Measurements from ENCODE around the gene ERBB4. TPM values are rescaled to one million over a fixed set of nuclear protein-coding genes. Genes with fewer than 3 reads are reported as not detected.

The ERBB4 gene
- total and polyA plus RNA-seq, 9 donors, result 5.0 to 12.7 (median 7.7) TPM

DNA sequence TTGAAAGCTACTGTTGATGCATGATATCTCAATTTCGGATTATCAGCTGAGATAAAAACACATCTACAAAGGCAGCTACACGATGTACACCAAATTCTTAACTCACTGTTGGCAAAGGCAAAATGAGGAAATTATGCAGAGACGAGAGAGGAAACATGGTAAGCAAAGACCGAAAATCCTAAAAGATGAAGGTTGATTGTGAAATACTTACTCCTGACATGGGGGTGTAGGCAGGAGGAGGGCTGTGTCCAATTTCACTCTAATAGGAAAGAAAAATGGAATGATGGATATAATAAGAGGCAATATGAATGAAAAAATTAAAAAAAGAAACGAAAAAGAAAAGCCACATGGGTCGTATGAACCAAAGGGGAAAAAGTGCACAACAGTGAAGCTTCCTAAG lies 1150.9 kb downstream of the ERBB4 start:
- H3K27ac ChIP-seq (ENCODE audit: low read length), result no peak overlapping the region
- no peak overlapping the region for H3K4me3 ChIP-seq (ENCODE audit: low read length)
- no peaks in the 10 kb centered on the region for H3K36me3 ChIP-seq (ENCODE audit: control insufficient read depth, insufficient read depth, low read length)
- no peaks in the 10 kb centered on the region for H3K9me3 ChIP-seq (replicated peaks; ENCODE audit: control insufficient read depth, low read depth, low read length)
- no peaks in the 10 kb centered on the region for H3K27me3 ChIP-seq (ENCODE audit: control insufficient read depth, insufficient read depth, low read length)
- 92% methylated on average over 2 of the region's 6 CpGs for WGBS (ENCODE audit: insufficient coverage)
- H3K4me1 ChIP-seq (ENCODE audit: control insufficient read depth, insufficient read depth, low read length), result no peaks in the 10 kb centered on the region
- no peak for DNase-seq

- WGBS (ENCODE audit: insufficient coverage), result no CpG with 5 or more reads among the region's 2 CpGs
- no peaks in the 10 kb centered on the region for H3K9me3 ChIP-seq (replicated peaks; ENCODE audit: control insufficient read depth, low read depth, low read length)
- DNase-seq, result no peak
- H3K4me1 ChIP-seq (ENCODE audit: control insufficient read depth, insufficient read depth, low read length), result no peaks in the 10 kb centered on the region
- H3K27me3 ChIP-seq (ENCODE audit: control insufficient read depth, insufficient read depth, low read length), result no peaks in the 10 kb centered on the region
- H3K36me3 ChIP-seq (ENCODE audit: control insufficient read depth, insufficient read depth, low read length), result no peaks in the 10 kb centered on the region
- no peak overlapping the region for H3K4me3 ChIP-seq (ENCODE audit: low read length)
- no peak overlapping the region for H3K27ac ChIP-seq (ENCODE audit: low read length)
These were observed 1158.6 kb downstream of the ERBB4 start for GRCh38 chr2:211380041-211380440.

DNA sequence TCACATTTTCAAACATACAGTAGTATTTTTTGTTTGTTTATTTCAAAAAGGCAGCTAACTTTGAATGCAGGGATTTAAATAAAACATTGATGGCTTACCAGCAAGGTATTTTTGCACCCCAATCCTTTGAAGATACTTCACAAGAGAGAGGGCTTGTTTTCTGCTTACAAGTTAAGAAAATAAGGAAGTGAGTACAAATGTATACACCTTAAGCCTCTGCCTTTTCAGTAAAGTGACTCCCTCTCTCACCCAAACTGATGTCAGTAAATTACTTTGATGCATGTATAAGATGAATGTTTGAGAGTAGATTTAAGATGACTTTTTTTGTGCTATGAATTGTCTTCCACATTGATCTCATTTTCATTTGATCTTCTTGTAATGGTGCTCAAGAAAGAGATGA lies 1162.2 kb downstream of the ERBB4 start:
- H3K4me1 ChIP-seq (ENCODE audit: control insufficient read depth, insufficient read depth, low read length), result no peaks in the 10 kb centered on the region
- no peak overlapping the region for H3K27ac ChIP-seq (ENCODE audit: low read length)
- H3K27me3 ChIP-seq (ENCODE audit: control insufficient read depth, insufficient read depth, low read length), result no peaks in the 10 kb centered on the region
- H3K4me3 ChIP-seq (ENCODE audit: low read length), result no peak overlapping the region
- H3K9me3 ChIP-seq (replicated peaks; ENCODE audit: control insufficient read depth, low read depth, low read length), result no peaks in the 10 kb centered on the region
- no peaks in the 10 kb centered on the region for H3K36me3 ChIP-seq (ENCODE audit: control insufficient read depth, insufficient read depth, low read length)
- no peak for DNase-seq

DNA sequence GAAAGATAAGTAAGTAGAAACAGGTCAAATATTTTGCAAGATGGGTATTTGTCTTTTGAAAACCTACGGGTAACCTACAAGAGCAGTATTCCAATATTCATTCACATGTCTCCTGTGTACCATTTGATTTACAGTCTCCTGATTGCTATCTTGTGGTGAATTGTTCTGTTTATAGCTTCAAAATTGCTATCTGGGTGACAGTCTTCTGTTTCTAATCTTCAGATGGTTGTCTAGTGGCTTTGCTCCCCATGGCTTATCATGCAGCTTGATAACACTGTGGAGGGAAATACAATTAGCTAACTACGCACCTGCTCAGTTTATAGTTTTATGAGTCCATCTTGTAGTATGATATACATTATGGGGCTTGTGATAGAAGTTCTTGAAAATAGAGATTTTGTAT lies 1165.4 kb downstream of the ERBB4 start:
- no peak overlapping the region for H3K27ac ChIP-seq (ENCODE audit: low read length)
- no peaks in the 10 kb centered on the region for H3K9me3 ChIP-seq (replicated peaks; ENCODE audit: control insufficient read depth, low read depth, low read length)
- DNase-seq, result no peak
- no CpG with 5 or more reads among the region's 2 CpGs for WGBS (ENCODE audit: insufficient coverage)
- no peaks in the 10 kb centered on the region for H3K36me3 ChIP-seq (ENCODE audit: control insufficient read depth, insufficient read depth, low read length)
- H3K4me3 ChIP-seq (ENCODE audit: low read length), result no peak overlapping the region
- no peaks in the 10 kb centered on the region for H3K4me1 ChIP-seq (ENCODE audit: control insufficient read depth, insufficient read depth, low read length)
- no peaks in the 10 kb centered on the region for H3K27me3 ChIP-seq (ENCODE audit: control insufficient read depth, insufficient read depth, low read length)

- no peaks in the 10 kb centered on the region for H3K9me3 ChIP-seq (replicated peaks; ENCODE audit: control insufficient read depth, low read depth, low read length)
- H3K27me3 ChIP-seq (ENCODE audit: control insufficient read depth, insufficient read depth, low read length), result no peaks in the 10 kb centered on the region
- 100% methylated on average over 1 of the region's 2 CpGs for WGBS (ENCODE audit: insufficient coverage)
- H3K4me3 ChIP-seq (ENCODE audit: low read length), result no peak overlapping the region
- no peaks in the 10 kb centered on the region for H3K4me1 ChIP-seq (ENCODE audit: control insufficient read depth, insufficient read depth, low read length)
- H3K27ac ChIP-seq (ENCODE audit: low read length), result no peak overlapping the region
- H3K36me3 ChIP-seq (ENCODE audit: control insufficient read depth, insufficient read depth, low read length), result no peaks in the 10 kb centered on the region
- DNase-seq, result no peak
These were observed 1167.1 kb downstream of the ERBB4 start for GRCh38 chr2:211371465-211371864.

- no peak for DNase-seq
- Histone ChIP-seq H3K4me1 (ENCODE audit: control insufficient read depth, insufficient read depth, low read length) (no peaks in the 10 kb centered on the region), H3K4me3 (ENCODE audit: low read length) (no peak overlapping the region), H3K36me3 (ENCODE audit: control insufficient read depth, insufficient read depth, low read length) (no peaks in the 10 kb centered on the region), H3K27me3 (ENCODE audit: control insufficient read depth, insufficient read depth, low read length) (no peaks in the 10 kb centered on the region), H3K9me3 (replicated peaks; ENCODE audit: control insufficient read depth, low read depth, low read length) (no peaks in the 10 kb centered on the region), H3K27ac (ENCODE audit: low read length) (no peak overlapping the region)
- no CpG with 5 or more reads among the region's 1 CpG for WGBS (ENCODE audit: insufficient coverage)
These were observed 1170.1 kb downstream of the ERBB4 start for GRCh38 chr2:211368467-211368866.

DNA sequence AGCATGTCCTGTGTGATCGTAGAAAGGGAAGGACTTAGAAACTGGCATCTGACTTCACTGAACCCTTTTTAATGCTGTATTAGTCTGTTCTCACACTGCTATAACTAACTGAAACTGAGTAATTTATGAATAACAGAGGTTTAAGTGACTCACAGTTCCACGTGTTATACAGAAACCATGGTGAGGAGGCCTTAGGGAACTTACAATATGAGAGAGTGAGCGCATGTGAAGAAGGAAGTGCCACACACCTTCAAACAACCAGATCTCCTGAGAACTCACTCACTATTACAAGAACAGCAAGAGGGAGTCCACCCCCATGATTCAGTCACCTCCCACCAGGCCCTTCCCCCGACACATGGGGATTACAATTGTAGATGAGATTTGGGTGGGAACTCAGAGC lies 1170.9 kb downstream of the ERBB4 start:
- WGBS (ENCODE audit: insufficient coverage), result no CpG with 5 or more reads among the region's 4 CpGs
- no peaks in the 10 kb centered on the region for H3K4me1 ChIP-seq (ENCODE audit: control insufficient read depth, insufficient read depth, low read length)
- no peaks in the 10 kb centered on the region for H3K9me3 ChIP-seq (replicated peaks; ENCODE audit: control insufficient read depth, low read depth, low read length)
- no peak overlapping the region for H3K4me3 ChIP-seq (ENCODE audit: low read length)
- H3K27ac ChIP-seq (ENCODE audit: low read length), result no peak overlapping the region
- no peaks in the 10 kb centered on the region for H3K27me3 ChIP-seq (ENCODE audit: control insufficient read depth, insufficient read depth, low read length)
- no peak for DNase-seq
- no peaks in the 10 kb centered on the region for H3K36me3 ChIP-seq (ENCODE audit: control insufficient read depth, insufficient read depth, low read length)

DNA sequence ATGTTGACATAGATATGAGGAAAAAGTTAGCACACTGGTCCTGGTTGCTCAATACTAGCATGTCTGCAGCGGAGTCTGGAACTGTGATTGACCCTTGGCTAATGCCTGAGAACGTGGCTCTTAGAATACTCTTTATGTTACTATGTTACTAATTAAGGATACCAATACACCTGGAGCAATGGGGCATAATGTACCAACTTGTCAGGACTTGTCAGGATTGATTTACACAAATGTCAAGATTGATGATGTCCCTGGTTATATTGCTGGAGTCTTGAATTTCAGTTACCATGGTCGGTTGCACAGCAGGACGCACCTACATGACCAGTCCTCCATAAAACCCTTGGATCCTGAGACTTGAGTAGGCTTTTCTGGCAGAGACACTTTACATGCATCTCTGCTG lies 1171.3 kb downstream of the ERBB4 start:
- Histone ChIP-seq H3K27me3 (ENCODE audit: control insufficient read depth, insufficient read depth, low read length) (no peaks in the 10 kb centered on the region), H3K4me3 (ENCODE audit: low read length) (no peak overlapping the region), H3K4me1 (ENCODE audit: control insufficient read depth, insufficient read depth, low read length) (no peaks in the 10 kb centered on the region), H3K27ac (ENCODE audit: low read length) (no peak overlapping the region), H3K9me3 (replicated peaks; ENCODE audit: control insufficient read depth, low read depth, low read length) (no peaks in the 10 kb centered on the region), H3K36me3 (ENCODE audit: control insufficient read depth, insufficient read depth, low read length) (no peaks in the 10 kb centered on the region)
- DNase-seq, result no peak
- no CpG with 5 or more reads among the region's 4 CpGs for WGBS (ENCODE audit: insufficient coverage)

DNA sequence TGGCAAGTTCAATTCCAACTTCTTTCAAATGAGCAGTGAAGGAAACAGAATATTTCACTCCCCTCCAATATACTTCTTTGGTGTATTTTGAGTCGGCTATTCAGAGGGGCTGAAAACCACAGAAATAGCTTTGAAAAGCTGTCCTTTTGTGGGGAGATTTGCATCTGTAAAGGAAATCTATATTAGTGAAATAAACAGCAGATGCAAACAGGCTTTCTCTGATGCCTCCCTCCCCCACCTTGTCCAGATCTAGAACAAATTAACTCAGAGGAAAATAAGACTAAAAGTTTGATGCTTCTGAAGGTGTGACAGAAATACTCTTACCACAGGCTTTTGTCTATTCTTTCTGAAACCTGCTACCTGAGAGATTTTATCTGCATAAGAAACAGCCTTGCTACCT lies 1173.7 kb downstream of the ERBB4 start:
- no peaks in the 10 kb centered on the region for H3K4me1 ChIP-seq (ENCODE audit: control insufficient read depth, insufficient read depth, low read length)
- H3K27ac ChIP-seq (ENCODE audit: low read length), result no peak overlapping the region
- no peaks in the 10 kb centered on the region for H3K36me3 ChIP-seq (ENCODE audit: control insufficient read depth, insufficient read depth, low read length)
- H3K9me3 ChIP-seq (replicated peaks; ENCODE audit: control insufficient read depth, low read depth, low read length), result no peaks in the 10 kb centered on the region
- WGBS (ENCODE audit: insufficient coverage), result no CpG with 5 or more reads among the region's 1 CpG
- H3K27me3 ChIP-seq (ENCODE audit: control insufficient read depth, insufficient read depth, low read length), result no peaks in the 10 kb centered on the region
- no peak for DNase-seq
- H3K4me3 ChIP-seq (ENCODE audit: low read length), result no peak overlapping the region

DNA sequence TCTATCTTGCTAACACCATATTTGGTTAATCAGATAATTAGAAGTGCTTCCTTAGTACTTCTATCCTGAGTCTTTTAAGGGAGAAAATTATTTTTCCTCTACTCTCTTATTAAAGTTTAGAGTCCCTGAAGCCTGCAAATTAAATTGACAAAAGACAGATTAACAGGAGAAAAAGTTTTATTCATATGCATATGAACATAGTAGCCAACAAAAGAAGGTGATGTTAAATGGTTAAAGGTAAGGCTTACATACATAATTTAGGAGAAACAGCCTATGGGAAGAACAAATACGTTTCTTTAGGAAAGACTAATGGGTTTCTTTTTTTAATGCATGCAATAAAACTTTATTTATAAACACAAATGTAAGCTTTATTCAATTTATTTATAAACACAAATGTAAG lies 1177.2 kb downstream of the ERBB4 start:
- no CpG with 5 or more reads among the region's 1 CpG for WGBS (ENCODE audit: insufficient coverage)
- Histone ChIP-seq H3K27me3 (ENCODE audit: control insufficient read depth, insufficient read depth, low read length) (no peaks in the 10 kb centered on the region), H3K27ac (ENCODE audit: low read length) (no peak overlapping the region), H3K36me3 (ENCODE audit: control insufficient read depth, insufficient read depth, low read length) (no peaks in the 10 kb centered on the region), H3K9me3 (replicated peaks; ENCODE audit: control insufficient read depth, low read depth, low read length) (no peaks in the 10 kb centered on the region), H3K4me1 (ENCODE audit: control insufficient read depth, insufficient read depth, low read length) (no peaks in the 10 kb centered on the region), H3K4me3 (ENCODE audit: low read length) (no peak overlapping the region)
- DNase-seq, result no peak

DNA sequence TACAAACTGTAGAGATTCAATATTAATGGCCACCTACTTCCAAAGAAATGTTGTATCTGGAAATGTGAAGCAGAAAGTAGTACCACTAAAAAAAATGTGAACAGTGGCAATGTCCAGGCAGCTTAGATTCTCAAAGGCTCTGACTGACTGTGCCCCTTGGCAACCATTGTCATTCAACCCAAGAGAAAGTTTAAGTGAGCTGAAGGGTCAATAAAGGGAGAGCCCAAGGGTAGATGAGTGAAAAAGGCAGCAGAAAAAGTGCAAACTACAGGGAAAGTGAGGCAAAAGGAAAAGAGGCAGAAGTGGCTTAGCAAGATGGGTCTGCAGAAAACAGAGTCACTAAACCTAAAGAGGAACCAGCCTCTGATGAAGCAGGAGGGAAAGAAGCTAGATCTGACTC lies 1179.3 kb downstream of the ERBB4 start:
- Histone ChIP-seq H3K4me3 (ENCODE audit: low read length) (no peak overlapping the region), H3K27me3 (ENCODE audit: control insufficient read depth, insufficient read depth, low read length) (no peaks in the 10 kb centered on the region), H3K4me1 (ENCODE audit: control insufficient read depth, insufficient read depth, low read length) (no peaks in the 10 kb centered on the region), H3K36me3 (ENCODE audit: control insufficient read depth, insufficient read depth, low read length) (no peaks in the 10 kb centered on the region), H3K9me3 (replicated peaks; ENCODE audit: control insufficient read depth, low read depth, low read length) (no peaks in the 10 kb centered on the region), H3K27ac (ENCODE audit: low read length) (no peak overlapping the region)
- DNase-seq, result no peak
